SK-N-SH (cell line): ENCODE results near the gene RNF145. TPM values are rescaled to one million over a fixed set of nuclear protein-coding genes. Genes with fewer than 3 reads are reported as not detected.

Source experiments
- CTCF ChIA-PET: fragments of 300-600, 350-600 bp; formaldehyde crosslinking; extraction: SDS; loops from one replicate; lab custom pipeline; 2021; lab: Yijun Ruan, JAX
- POLR2A ChIA-PET: fragments of 350-600 bp; sonication (Branson Sonifier 250); formaldehyde crosslinking; extraction: SDS; loops from one replicate; lab custom pipeline; 2020; ENCODE audit warnings: antibody characterized with exemption, inconsistent platforms; lab: Yijun Ruan, JAX
- DNase-seq: peaks from one replicate; pipeline ENCODE4 v3.0.0; 2012
- H2AFZ ChIP-seq: fragments of 200-600 bp; sonication (generic); 2 replicates; pipeline ENCODE4 v1.8.1; 2016; ENCODE audit warnings: antibody characterized with exemption, mild to moderate bottlenecking, low read depth
- H3F3A ChIP-seq: fragments of 200-600 bp; sonication (generic); replicated peaks from 2 replicates; pipeline ENCODE3; 2016; ENCODE audit warnings: antibody characterized with exemption, mild to moderate bottlenecking; ENCODE audit not compliant: insufficient read depth
- H3K27ac ChIP-seq, 2 experiments: fragments of 200-500 bp in 1 of 2; fragments of 200-600 bp in 1 of 2; sonication (Bioruptor generic) in 1 of 2; sonication (generic), shearing (Covaris generic) in 1 of 2; 2 replicates each; pipeline versions ENCODE4 v1.5.1 to v1.6.1; 2014 to 2016; ENCODE audit warnings: low read depth in 2 of 2, inconsistent platforms in 1 of 2, low read length in 1 of 2, mild to moderate bottlenecking in 1 of 2, mixed read lengths in 1 of 2
- H3K27me3 ChIP-seq: fragments of 200-600 bp; sonication (generic), shearing (Covaris generic); 2 replicates; pipeline ENCODE4 v1.6.1; 2016; ENCODE audit warnings: mixed run types; ENCODE audit not compliant: insufficient read depth
- H3K36me3 ChIP-seq, 2 experiments: fragments of 200-500 bp in 1 of 2; fragments of 200-600 bp in 1 of 2; sonication (Bioruptor generic) in 1 of 2; sonication (generic) in 1 of 2; replicated peaks in 1 of 2; 2 replicates each; pipeline versions ENCODE3 to v1.5.1; 2014 to 2016; ENCODE audit warnings: low read length in 1 of 2, mild to moderate bottlenecking in 1 of 2; ENCODE audit not compliant: insufficient read depth in 2 of 2, control insufficient read depth in 1 of 2
- H3K4me1 ChIP-seq, 2 experiments: fragments of 200-500 bp in 1 of 2; fragments of 200-600 bp in 1 of 2; sonication (Bioruptor generic) in 1 of 2; sonication (generic), shearing (Covaris generic) in 1 of 2; 2 replicates each; pipeline versions ENCODE4 v1.5.1 to v1.6.1; 2014 to 2016; ENCODE audit warnings: low read depth in 1 of 2, low read length in 1 of 2, mixed run types in 1 of 2; ENCODE audit not compliant: insufficient read depth in 2 of 2, control insufficient read depth in 1 of 2
- H3K4me2 ChIP-seq: fragments of 200-600 bp; sonication (generic), shearing (Covaris generic); 2 replicates; pipeline ENCODE4 v1.6.1; 2017; ENCODE audit warnings: mixed run types
- H3K4me3 ChIP-seq, 2 experiments: fragments of 200-500 bp in 1 of 2; fragments of 200-600 bp in 1 of 2; sonication (Bioruptor generic) in 1 of 2; sonication (generic), shearing (Covaris generic) in 1 of 2; 2 replicates each; pipeline versions ENCODE4 v1.5.1 to v1.8.1; 2014 to 2016; ENCODE audit warnings: low read depth in 2 of 2, inconsistent platforms in 1 of 2, low read length in 1 of 2, mild to moderate bottlenecking in 1 of 2, mixed read lengths in 1 of 2, moderate library complexity in 1 of 2
- H3K79me2 ChIP-seq: fragments of 200-600 bp; sonication (generic); 2 replicates; pipeline ENCODE4 v1.8.1; 2017; ENCODE audit warnings: mild to moderate bottlenecking; ENCODE audit not compliant: insufficient read depth
- H3K9ac ChIP-seq: fragments of 200-600 bp; sonication (generic); 2 replicates; pipeline ENCODE4 v1.6.1; 2017; ENCODE audit warnings: mixed run types
- H3K9me2 ChIP-seq: fragments of 200-600 bp; sonication (generic); 2 replicates; pipeline ENCODE4 v1.6.1; 2017; ENCODE audit warnings: mixed run types
- H3K9me3 ChIP-seq: fragments of 200-600 bp; sonication (generic); 2 replicates; pipeline ENCODE4 v1.6.1; 2017; ENCODE audit warnings: mixed run types, mild to moderate bottlenecking, moderate library complexity
- H4K20me1 ChIP-seq: fragments of 200-600 bp; sonication (generic); 2 replicates; pipeline ENCODE4 v1.6.1; 2017; ENCODE audit warnings: mild to moderate bottlenecking, mixed run types; ENCODE audit not compliant: insufficient read depth
- CHD2 ChIP-seq: fragments of 150-350 bp; IDR thresholded peaks from 2 replicates; pipeline ENCODE4 v1.6.1; 2018; ENCODE audit warnings: low read length; ENCODE audit not compliant: partially characterized antibody
- CTCF ChIP-seq: fragments of 200-600 bp; sonication (generic); IDR thresholded peaks from 2 replicates; pipeline ENCODE4 v1.6.1; 2017; ENCODE audit warnings: antibody characterized with exemption, mild to moderate bottlenecking, moderate library complexity
- EZH2phosphoT487 ChIP-seq: fragments of 200-600 bp; sonication (generic); IDR thresholded peaks from 2 replicates; pipeline ENCODE4 v1.6.1; 2017; ENCODE audit warnings: low read depth, mixed run types, mild to moderate bottlenecking, antibody characterized with exemption, moderate library complexity, borderline replicate concordance
- FOSL2 ChIP-seq: IDR thresholded peaks from 2 replicates; pipeline ENCODE4 v1.4.0; 2012; ENCODE audit warnings: low read depth, mild to moderate bottlenecking, moderate library complexity, borderline replicate concordance
- FOXJ3 ChIP-seq: sonication (generic); formaldehyde crosslinking; IDR thresholded peaks from 2 replicates; pipeline ENCODE4 v1.5.1; 2020; ENCODE audit warnings: mild to moderate bottlenecking, missing genetic modification reagents
- GABPA ChIP-seq: IDR thresholded peaks from 2 replicates; pipeline ENCODE4 v1.4.0; 2012; ENCODE audit warnings: low read depth, mild to moderate bottlenecking
- IRF3 ChIP-seq: fragments of 150-350 bp; IDR thresholded peaks from 2 replicates; pipeline ENCODE4 v1.6.1; 2016; ENCODE audit warnings: mild to moderate bottlenecking, low read depth, low read length
- MAX ChIP-seq: IDR thresholded peaks from 2 replicates; pipeline ENCODE4 v1.4.0; 2012; ENCODE audit warnings: low read depth
- NRF1 ChIP-seq: IDR thresholded peaks from 2 replicates; pipeline ENCODE4 v1.6.1; 2012; ENCODE audit warnings: low read depth, mild to moderate bottlenecking, low read length
- PBX3 ChIP-seq: IDR thresholded peaks from 2 replicates; pipeline ENCODE4; 2012
- POLR2AphosphoS5 ChIP-seq: IDR thresholded peaks from 2 replicates; pipeline ENCODE4 v1.6.1; 2012; ENCODE audit warnings: low read depth, low read length
- RAD21 ChIP-seq: IDR thresholded peaks from 2 replicates; pipeline ENCODE4 v1.6.1; 2012; ENCODE audit warnings: mild to moderate bottlenecking, low read length
- REST ChIP-seq: IDR thresholded peaks from 2 replicates; pipeline ENCODE4 v1.6.1; 2012; ENCODE audit warnings: mild to moderate bottlenecking, low read depth, low read length, moderate library complexity
- RFX5 ChIP-seq: IDR thresholded peaks from 2 replicates; pipeline ENCODE4 v1.6.1; 2012; ENCODE audit warnings: mild to moderate bottlenecking, improper control_type of control experiment, low read length
- SIN3A ChIP-seq: IDR thresholded peaks from 2 replicates; pipeline ENCODE4 v1.6.1; 2012; ENCODE audit warnings: low read depth, mild to moderate bottlenecking, low read length, moderate library complexity, borderline replicate concordance
- TAF1 ChIP-seq: IDR thresholded peaks from 2 replicates; pipeline ENCODE4 v1.6.1; 2012; ENCODE audit warnings: low read depth, mild to moderate bottlenecking, low read length, moderate library complexity, borderline replicate concordance
- TEAD4 ChIP-seq: IDR thresholded peaks from 2 replicates; pipeline ENCODE4 v1.4.0; 2012; ENCODE audit warnings: mild to moderate bottlenecking, borderline replicate concordance; ENCODE audit not compliant: insufficient read depth
- USF1 ChIP-seq: IDR thresholded peaks from 2 replicates; pipeline ENCODE4 v1.4.0; 2012; ENCODE audit warnings: low read depth, borderline replicate concordance
- ZBTB33 ChIP-seq: IDR thresholded peaks from 2 replicates; pipeline ENCODE4 v1.4.0; 2012; ENCODE audit warnings: low read depth, borderline replicate concordance
- WGBS: methylation state at CpG from one replicate; pipeline ENCODE4 v1.1.6; 2017; ENCODE audit warnings: low lambda C conversion rate; 5-methylcytosine and 5-hydroxymethylcytosine counted together
- polyA plus RNA-seq, 3 experiments: library from polyadenylated mRNA; depleted of rRNA; stranded (reverse); fragments of >200 nt; gene quantifications; 2 replicates each; pipeline ENCODE4 v1.2.3, GENCODE V29; 2012

The RNF145 gene
- polyA plus RNA-seq, 1 of the 3 experiments (the other 2 are of a cell fraction), result 36.1 TPM

- no peak for DNase-seq
- Histone ChIP-seq H2AFZ (no peak overlapping the region), H3K4me2 (no peak overlapping the region)
Measured at GRCh38 chr5:159189310-159189709, 20.0 kb downstream of the RNF145 start.

More at GRCh38 chr5:159189310-159189709, 20.0 kb downstream of the RNF145 start:
- Histone ChIP-seq H3K27ac (peak overlapping the region in 1 of 2 experiments; percentile 10; a peak in 1 of 4 replicates), H3K9ac (no peak overlapping the region), H3K36me3 (peaks cover 33 to 49% of the 10 kb centered on the region in 2 experiments), H3K9me2 (no peaks in the 10 kb centered on the region), H3K9me3 (no peaks in the 10 kb centered on the region), H4K20me1 (no peaks in the 10 kb centered on the region), H3K27me3 (no peaks in the 10 kb centered on the region), H3F3A (peaks cover 41% of the 10 kb centered on the region), H3K4me1 (peaks cover 0 to 19% of the 10 kb centered on the region in 2 experiments; a peak in 2 of 4 replicates), H3K79me2 (peaks cover 87% of the 10 kb centered on the region), H3K4me3 (no peak overlapping the region)
- CTCF ChIA-PET, result interaction anchor here (1.5 kb wide), 2 partner anchors 10 to 15 kb away, joined by 3 read pairs; no protein-coding TSS in a partner anchor
- POLR2A ChIA-PET, result no interaction called here
- TF ChIP-seq RAD21 (no peak), MAX (no peak), REST (no peak), NRF1 (no peak), TEAD4 (no peak), SIN3A (no peak), EZH2phosphoT487 (no peak), PBX3 (no peak), ZBTB33 (no peak), POLR2AphosphoS5 (no peak), RFX5 (no peak), FOSL2 (no peak), FOXJ3 (CRISPR knock-in tag) (no peak), CHD2 (no peak), USF1 (no peak), CTCF (no peak), IRF3 (no peak), TAF1 (no peak), GABPA (no peak)
- 81% methylated on average over 4 of the region's 4 CpGs for WGBS
